ENCODE results near the gene KRTAP5-5. TPM values are rescaled to one million over a fixed set of nuclear protein-coding genes. Genes with fewer than 3 reads are reported as not detected.
A peak's percentile ranks its signal among the peaks of the same experiment; 100 is the strongest.

The KRTAP5-5 gene
- total and polyA plus RNA-seq, 8 donors, result 0.19 TPM; not detected in 7

DNA sequence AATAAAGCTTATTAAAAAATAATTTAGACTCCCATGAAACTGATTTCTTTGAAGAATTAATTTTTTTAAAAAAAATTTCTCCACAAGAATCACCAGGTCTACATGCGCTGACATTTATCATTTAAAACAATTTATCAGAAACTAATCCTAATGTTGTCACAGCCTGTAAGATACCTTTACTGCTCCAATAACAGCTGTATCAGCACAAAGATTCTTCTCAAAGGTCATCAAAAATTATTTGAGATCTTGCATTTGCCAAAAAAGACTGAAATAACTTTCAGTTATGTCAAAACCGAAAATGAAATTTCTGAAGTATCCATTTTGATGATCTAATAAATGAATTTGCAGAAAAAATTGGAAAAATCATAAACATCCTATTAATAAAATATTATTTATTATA is 8.1 kb downstream of the KRTAP5-5 start:
- TF ChIP-seq CTCF (IDR thresholded peaks at IDR 0.05), result no peak
- no peak for ATAC-seq
- no peak for FAIRE-seq
- intact Hi-C loops (cut with DNase I), result no loop called here
- no peaks in the 10 kb centered on the region for H3K4me1 ChIP-seq
- no peaks in the 10 kb centered on the region for H3K36me3 ChIP-seq
- 89 to 93% methylated on average over 2 of the region's 2 CpGs for WGBS, 2 donors
- H3K9me3 ChIP-seq, result no peaks in the 10 kb centered on the region
- no peak overlapping the region for H3K27ac ChIP-seq
- no peaks in the 10 kb centered on the region for H3K27me3 ChIP-seq
- DNase-seq, result no peak
- H3K4me3 ChIP-seq, result no peak overlapping the region

DNA sequence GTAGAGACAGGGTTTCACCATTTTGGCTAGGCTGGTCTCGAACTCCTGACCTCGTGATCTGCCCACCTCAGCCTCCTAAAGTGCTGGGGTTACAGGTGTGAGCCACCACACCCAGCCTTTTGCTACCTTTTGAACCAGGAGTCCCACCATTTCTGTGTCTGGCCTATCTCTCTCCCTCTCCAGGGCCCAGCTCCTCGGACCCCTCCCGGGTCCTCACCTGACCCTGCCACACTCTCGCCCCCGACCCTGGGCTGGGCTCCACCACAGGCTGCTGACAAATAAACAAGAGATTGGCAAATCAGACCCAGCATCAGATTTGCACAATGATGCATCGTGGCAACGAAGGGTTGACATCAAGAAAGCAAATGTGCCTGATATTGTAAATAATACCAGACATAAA is 8.8 kb downstream of the KRTAP5-5 start:
- WGBS, 2 donors, result 65 to 70% methylated on average over 8 of the region's 8 CpGs
- no peaks in the 10 kb centered on the region for H3K9me3 ChIP-seq
- H3K36me3 ChIP-seq, result no peaks in the 10 kb centered on the region
- no peak for ATAC-seq
- H3K27me3 ChIP-seq, result no peaks in the 10 kb centered on the region
- H3K4me1 ChIP-seq, result no peaks in the 10 kb centered on the region
- peak in 2 of 6 donors; percentile 17 to 48 for DNase-seq
- no peak overlapping the region for H3K27ac ChIP-seq
- H3K4me3 ChIP-seq, result no peak overlapping the region
- intact Hi-C loops (cut with DNase I), result no loop called here
- no peak for FAIRE-seq
- TF ChIP-seq CTCF (IDR thresholded peaks at IDR 0.05), result no peak

DNA sequence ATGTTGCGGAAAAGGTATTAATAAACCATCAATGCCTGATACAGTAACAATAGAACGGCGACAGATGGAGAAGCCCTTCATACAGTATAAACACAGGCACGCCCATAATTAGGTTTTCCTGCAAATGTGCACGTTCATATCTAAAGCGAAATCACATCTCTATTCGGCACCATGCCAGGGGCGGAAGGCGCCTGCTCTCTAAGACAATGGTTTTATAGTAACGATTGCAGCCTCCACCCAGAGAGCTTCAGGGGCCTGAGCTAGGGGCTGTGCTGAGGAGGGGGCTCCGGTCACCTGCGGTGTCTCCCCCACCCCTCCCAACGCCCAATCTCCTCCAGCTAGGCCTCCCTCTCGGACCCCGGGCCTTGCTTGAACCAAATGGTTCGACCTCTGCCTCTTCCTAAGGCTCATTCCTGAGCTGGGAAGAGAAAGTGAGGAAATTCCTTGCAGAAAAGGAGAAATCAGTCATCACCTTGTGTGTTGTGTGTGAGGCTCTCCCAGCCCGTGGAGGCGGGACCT is 9.6 kb downstream of the KRTAP5-5 start:
- 59 to 78% methylated on average over 18 of the region's 18 CpGs for WGBS, 2 donors
- no peaks in the 10 kb centered on the region for H3K27me3 ChIP-seq
- ATAC-seq (no peak), DNase-seq (peak in 1 of 6 donors; percentile 29), FAIRE-seq (no peak)
- intact Hi-C loops (cut with DNase I), result no loop called here
- H3K4me1 ChIP-seq, result no peaks in the 10 kb centered on the region
- TF ChIP-seq CTCF (IDR thresholded peaks at IDR 0.05), result no peak
- H3K27ac ChIP-seq, result no peak overlapping the region
- no peaks in the 10 kb centered on the region for H3K36me3 ChIP-seq
- no peak overlapping the region for H3K4me3 ChIP-seq
- no peaks in the 10 kb centered on the region for H3K9me3 ChIP-seq

DNA sequence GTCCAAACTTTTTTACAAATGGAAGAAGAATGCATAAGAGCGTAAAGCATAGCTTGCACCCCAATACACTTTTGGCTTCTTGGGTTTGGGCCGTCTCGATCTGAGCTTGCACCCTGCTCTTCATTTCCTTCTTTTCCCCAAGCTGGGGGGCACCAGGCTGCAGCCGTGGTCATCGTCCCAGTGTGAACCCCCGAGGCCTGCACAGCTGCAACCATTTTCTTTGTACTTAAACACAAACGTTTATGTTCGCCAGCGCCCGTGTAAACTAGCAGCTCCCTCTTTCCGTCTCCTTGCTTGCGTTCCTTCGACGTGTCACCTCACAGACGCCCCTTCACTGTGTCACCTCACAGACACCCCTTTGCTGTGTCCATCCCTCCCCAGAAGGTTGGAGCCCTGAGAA is 10.1 kb downstream of the KRTAP5-5 start:
- 47 to 54% methylated on average over 15 of the region's 15 CpGs for WGBS, 2 donors
- peak in 1 of 4 donors; percentile 17 for ATAC-seq
- Histone ChIP-seq H3K27me3 (no peaks in the 10 kb centered on the region), H3K4me3 (no peak overlapping the region), H3K9me3 (no peaks in the 10 kb centered on the region), H3K4me1 (no peaks in the 10 kb centered on the region), H3K27ac (no peak overlapping the region), H3K36me3 (no peaks in the 10 kb centered on the region)
- peak in 1 of 6 donors; percentile 23 for DNase-seq
- intact Hi-C loops (cut with DNase I), result no loop called here
- no peak for FAIRE-seq
- no peak for TF ChIP-seq CTCF (IDR thresholded peaks at IDR 0.05)

- no peaks in the 10 kb centered on the region for H3K27me3 ChIP-seq
- no peak overlapping the region for H3K4me3 ChIP-seq
- DNase-seq, result peak in 5 of 6 donors; percentile 23 to 85 (median 68)
- WGBS, 2 donors, result 50 to 51% methylated on average over 32 of the region's 32 CpGs
- H3K27ac ChIP-seq, result no peak overlapping the region
- intact Hi-C loops (cut with DNase I), result no loop called here
- ATAC-seq, result peak; percentile 70 to 95 (median 90)
- peak; percentile 71 to 92 (median 86) for TF ChIP-seq CTCF (IDR thresholded peaks at IDR 0.05)
- no peaks in the 10 kb centered on the region for H3K4me1 ChIP-seq
- H3K9me3 ChIP-seq, result no peaks in the 10 kb centered on the region
- no peak for FAIRE-seq
- no peaks in the 10 kb centered on the region for H3K36me3 ChIP-seq
Observed at GRCh38 chr11:1640076-1640946, 10.7 kb downstream of the KRTAP5-5 start.

Measured in pancreas (tissue), 10 donors.